Activated naive CD4-positive, alpha-beta T cell treated with anti-CD3 and anti-CD28 coated beads, Interleukin-2, amount 50 U/mL, for 24 hours (primary cell): ENCODE data around the gene RPL31.
"Not testable (repeated sequence)": the region's sequence is repeated elsewhere in the genome, so short reads cannot be mapped to it uniquely, and the experiment has no call there.

Experiments
- H3K27ac Mint-ChIP-seq: one replicate; pipeline ENCODE4 v1.8.0; 2021; ENCODE audit warnings: mild to moderate bottlenecking, mixed read lengths
- H3K27me3 Mint-ChIP-seq: one replicate; pipeline ENCODE4 v1.8.0; 2021; ENCODE audit warnings: mixed read lengths
- H3K36me3 Mint-ChIP-seq: one replicate; pipeline ENCODE4 v1.8.0; 2021; ENCODE audit warnings: mixed read lengths
- H3K4me1 Mint-ChIP-seq: one replicate; pipeline ENCODE4 v1.8.0; 2021; ENCODE audit warnings: mixed read lengths
- H3K4me3 Mint-ChIP-seq: one replicate; pipeline ENCODE4 v1.8.0; 2021; ENCODE audit warnings: mild to moderate bottlenecking, mixed read lengths
- H3K9me3 Mint-ChIP-seq: one replicate; pipeline ENCODE4 v1.8.0; 2021; ENCODE audit warnings: mixed read lengths

Gene RPL31

GRCh38 chr2:101048756-101049155 lies 46.7 kb downstream of the RPL31 start:
- Mint-ChIP-seq H3K27me3 (no peaks in the 10 kb centered on the region), H3K27ac (no peak overlapping the region), H3K4me1 (no peaks in the 10 kb centered on the region), H3K36me3 (no peaks in the 10 kb centered on the region), H3K9me3 (no peaks in the 10 kb centered on the region), H3K4me3 (no peak overlapping the region)

- not testable (repeated sequence) for H3K9me3 Mint-ChIP-seq, H3K27me3 Mint-ChIP-seq, H3K27ac Mint-ChIP-seq, H3K4me3 Mint-ChIP-seq, H3K4me1 Mint-ChIP-seq, H3K36me3 Mint-ChIP-seq
Measured at GRCh38 chr2:101050886-101051285, 48.8 kb downstream of the RPL31 start.

DNA sequence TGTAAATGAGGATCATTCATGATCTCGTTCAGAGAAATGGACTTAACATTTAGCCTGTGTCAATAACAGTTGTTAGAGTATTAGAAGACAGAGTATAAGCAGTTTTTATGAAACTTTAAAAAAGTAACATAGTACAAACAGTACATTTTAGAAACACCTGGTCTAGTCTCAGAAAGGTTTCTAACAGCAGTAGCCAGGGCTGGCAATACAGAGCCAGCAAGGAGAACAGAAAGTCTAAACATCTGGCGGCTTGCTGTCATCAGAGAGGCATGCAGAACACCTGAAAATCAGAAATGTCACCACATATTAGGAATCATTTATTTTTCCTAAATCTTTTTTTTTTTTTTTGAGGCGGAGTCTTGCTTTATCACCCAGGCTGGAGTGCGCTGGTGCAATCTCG lies 50.1 kb downstream of the RPL31 start:
- no peak overlapping the region for H3K4me3 Mint-ChIP-seq
- H3K27me3 Mint-ChIP-seq: no peaks in the 10 kb centered on the region
- no peak overlapping the region for H3K27ac Mint-ChIP-seq
- H3K9me3 Mint-ChIP-seq: no peaks in the 10 kb centered on the region
- H3K36me3 Mint-ChIP-seq: no peaks in the 10 kb centered on the region
- no peaks in the 10 kb centered on the region for H3K4me1 Mint-ChIP-seq

DNA sequence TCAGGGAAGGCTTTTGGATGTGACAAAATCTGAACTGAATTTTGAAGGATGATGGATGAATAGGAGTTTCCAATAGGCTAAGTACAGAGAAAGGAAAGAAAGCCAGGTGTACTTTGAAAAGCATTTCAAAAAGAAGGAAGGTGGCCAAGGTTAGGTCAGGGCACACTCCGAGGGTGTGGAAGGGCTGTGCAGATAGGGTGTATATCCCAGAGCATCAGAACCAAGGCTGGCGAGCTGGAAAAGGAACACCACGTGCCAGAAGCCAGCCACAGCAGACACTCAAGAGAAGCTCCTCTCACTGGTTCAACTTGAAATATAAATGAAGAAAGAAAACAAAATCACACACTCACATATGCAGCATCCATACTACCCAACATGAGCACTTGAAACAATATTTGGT lies 51.0 kb downstream of the RPL31 start:
- Mint-ChIP-seq H3K9me3 (no peaks in the 10 kb centered on the region), H3K4me1 (no peaks in the 10 kb centered on the region), H3K27ac (no peak overlapping the region), H3K27me3 (no peaks in the 10 kb centered on the region), H3K36me3 (no peaks in the 10 kb centered on the region), H3K4me3 (no peak overlapping the region)
